ENCODE results near the gene FOXC2. TPM values are rescaled to one million over a fixed set of nuclear protein-coding genes. Genes with fewer than 3 reads are reported as not detected.

FOXC2 gene
- polyA plus RNA-seq, 4 donors: 50.1 to 55.3 (median 52.2) TPM

DNA sequence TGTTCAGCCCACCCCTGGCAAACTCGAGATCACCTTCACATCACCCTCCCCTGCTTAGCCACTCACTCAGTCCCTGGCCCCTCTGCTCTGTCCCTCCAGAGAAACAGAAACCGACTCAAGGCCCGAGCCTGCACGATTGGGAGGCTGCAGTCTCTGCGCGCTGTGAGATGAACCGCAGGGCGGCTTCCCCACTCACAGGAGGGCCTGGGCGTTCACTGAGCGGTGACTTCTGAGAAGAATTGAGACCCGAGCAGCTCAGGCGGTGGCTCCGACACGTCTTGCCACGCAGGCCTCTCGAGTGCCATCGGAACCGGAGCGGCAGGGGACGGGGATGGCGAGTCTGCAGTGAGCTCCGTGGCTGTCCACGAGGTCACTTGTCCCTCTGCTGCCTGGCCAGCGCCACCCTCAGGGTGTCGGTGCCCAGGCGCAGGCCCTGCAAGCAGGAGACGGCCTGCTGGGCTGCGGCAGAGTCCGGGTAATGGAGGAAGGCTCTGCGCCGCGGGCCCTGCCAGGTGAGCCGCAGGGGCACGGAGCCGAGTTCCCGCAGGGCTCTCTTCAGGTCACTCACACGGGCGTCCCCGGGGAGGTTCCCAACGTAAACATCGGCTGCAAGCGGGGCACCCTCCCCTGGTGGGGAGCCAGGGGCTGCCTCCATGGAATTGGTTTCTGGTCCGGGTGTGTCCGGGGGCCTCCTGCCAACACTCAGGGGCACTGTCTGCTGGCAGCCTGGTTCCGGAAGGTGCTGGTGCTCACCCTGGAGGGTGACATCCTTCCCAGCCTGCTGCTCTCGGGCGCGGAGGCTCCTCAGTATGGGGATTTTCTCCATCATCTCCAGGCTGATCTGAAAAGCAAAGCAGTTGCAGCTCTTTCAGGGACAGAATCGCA lies 34.7 kb upstream of the FOXC2 start:
- DNase-seq (ENCODE audit: low read depth in 4 of 4, low spot score in 3 of 4): no peak

DNA sequence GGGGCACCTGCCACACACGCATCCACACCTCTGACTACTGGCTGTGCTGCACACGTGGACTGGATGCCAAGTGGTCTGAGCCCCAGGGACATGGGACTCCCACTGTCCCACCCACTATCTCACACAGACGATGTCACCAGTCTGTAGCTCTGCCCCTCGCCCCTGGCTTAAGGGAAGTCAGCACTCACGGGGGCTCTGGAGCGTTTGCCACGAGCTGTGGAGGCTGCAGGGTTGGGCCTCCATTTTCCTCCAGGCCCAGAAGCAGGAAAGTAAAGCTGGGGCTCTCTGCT lies 34.2 kb upstream of the FOXC2 start:
- DNase-seq (ENCODE audit: low read depth in 4 of 4, low spot score in 3 of 4): no peak

- DNase-seq (ENCODE audit: low read depth in 4 of 4, low spot score in 3 of 4): no peak
Observed at GRCh38 chr16:86533076-86533475, 33.6 kb upstream of the FOXC2 start.

DNA sequence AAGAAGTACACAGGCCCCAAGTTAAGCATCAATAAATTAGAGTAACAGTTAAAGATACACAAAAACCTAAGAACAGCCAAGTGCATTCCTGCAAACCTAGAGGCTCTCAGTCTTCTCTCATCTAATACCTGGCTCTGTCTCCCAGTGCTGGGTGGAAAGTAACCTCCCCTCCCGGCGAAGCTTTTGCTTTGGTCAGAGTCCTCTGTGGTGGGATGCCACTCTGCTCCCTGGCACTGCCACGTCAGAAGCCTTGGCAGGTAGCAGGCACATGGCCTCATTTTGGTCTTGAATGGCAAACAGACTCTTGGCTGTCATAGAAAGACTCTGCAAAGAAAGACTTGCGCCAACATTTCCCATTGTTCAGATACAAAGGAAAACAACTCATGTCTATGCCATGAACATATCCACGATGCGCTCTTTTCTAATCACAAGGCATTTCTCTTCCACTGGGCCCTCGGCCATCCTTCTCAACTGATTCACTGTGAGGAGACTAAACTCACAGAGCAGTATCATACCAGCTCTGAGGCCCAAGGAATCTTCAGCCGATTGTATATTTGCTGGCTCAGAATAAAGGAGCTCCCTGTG lies 32.8 kb upstream of the FOXC2 start:
- no peak for DNase-seq (ENCODE audit: low read depth in 4 of 4, low spot score in 3 of 4)

DNA sequence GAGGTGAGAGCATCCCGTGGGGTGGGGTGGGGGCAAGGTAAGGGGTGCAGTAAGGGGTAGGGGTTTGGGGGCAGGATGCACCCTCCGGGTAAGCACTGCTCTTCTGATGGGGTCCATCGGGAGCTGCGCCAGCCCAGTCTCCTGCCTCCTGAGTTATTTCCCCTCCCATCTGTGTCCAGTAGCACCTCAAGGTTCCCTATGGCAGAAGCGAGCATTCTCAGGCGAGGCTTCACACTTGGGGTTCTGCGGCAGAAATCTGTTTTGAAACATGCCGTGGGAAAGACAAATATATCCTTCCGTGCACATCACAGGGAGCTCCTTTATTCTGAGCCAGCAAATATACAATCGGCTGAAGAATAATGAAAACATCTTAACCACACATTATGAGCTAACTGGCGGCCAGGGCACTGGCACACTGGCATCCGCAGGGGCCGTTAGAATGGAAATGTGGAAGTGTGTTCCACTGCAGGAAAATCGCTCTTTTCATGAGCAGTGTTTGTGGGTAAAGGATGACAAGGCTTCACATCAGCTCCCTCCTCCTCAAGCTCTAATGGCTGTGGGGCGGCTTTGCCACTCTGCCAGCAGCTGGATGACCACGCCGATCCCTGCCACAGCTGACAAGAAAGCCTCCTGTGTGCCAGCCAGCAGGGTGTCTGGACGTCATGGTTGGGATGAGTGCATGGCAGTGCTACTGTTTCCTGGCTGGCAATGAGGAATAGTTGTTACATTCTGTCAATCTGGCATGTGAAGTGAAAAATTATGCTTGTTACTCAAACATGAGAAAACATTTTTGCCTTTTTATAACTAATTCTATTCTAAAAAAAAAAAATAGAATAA lies 31.6 kb upstream of the FOXC2 start:
- DNase-seq (ENCODE audit: low read depth in 4 of 4, low spot score in 3 of 4): no peak

- no peak for DNase-seq (ENCODE audit: low read depth in 4 of 4, low spot score in 3 of 4)
Observed at GRCh38 chr16:86536621-86537020, 30.0 kb upstream of the FOXC2 start.

DNA sequence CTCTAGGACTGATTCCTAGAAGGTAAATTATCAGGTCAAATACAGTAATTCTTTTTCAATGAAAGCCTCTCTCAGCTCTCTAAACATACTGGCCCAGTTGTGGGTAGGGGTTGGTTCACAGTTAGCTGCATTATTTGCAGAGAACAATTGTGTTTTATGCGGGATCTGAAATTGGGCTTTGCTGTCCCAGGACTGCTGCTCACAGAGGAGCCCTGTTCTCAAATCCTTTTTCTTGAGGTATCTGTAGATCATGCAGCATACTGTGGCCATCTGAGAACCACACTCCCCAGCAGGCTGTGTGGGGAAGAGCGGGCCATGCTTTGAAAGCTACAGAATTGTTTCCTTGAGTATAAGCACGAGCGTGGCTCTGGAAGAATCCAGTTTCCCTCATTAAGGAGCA lies 29.1 kb upstream of the FOXC2 start:
- DNase-seq (ENCODE audit: low read depth in 4 of 4, low spot score in 3 of 4): no peak

DNA sequence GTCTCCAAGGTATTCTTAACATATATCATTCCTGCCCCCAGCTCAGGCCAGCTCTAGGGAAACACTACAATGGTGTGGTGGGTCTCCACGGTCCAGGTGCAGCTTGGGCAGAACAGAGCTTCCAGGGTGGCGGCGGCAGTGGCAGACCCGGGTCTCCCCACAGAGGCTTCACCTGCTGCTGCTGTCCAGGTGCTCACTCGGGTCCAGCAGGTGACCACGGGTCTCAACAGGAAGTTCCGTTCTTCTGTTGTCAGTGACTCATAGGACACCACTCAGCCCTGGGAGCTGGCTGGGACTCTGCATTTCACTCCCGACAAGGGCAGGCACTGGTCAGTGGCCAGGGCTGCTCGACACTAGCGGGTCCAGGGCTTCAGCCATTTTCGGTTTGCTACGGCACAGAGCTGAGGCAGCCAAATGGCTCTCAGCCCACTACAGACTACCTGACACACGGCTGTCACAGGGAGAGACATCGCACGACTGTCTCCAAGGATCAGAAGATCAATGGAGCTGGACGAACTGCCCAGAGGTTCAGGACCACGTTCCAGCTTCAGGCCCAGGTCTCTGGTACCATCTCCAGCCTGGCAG lies 28.3 kb upstream of the FOXC2 start:
- DNase-seq (ENCODE audit: low read depth in 4 of 4, low spot score in 3 of 4): no peak

GRCh38 chr16:86540894-86541293 lies 25.7 kb upstream of the FOXC2 start:
- no peak for DNase-seq (ENCODE audit: low read depth in 4 of 4, low spot score in 3 of 4)

DNA sequence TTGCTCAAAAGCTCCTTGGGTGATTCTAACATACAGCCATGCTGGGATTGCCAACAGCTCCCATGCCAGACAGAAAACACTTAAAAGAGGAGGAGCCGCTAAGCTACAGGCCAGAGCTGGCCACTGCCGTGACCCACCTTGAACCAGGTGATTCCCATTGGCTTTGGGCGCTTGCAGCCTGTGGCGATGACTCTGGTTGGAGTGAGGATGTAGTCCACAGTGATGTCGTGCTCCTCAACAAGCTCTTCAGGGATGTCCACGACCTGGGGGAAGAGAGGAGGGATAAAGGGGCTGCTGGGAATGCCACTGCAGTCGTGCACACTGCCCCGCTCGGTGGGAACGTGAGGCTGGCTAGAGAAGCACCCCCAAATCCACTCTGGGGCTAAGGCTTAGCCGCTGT lies 25.1 kb upstream of the FOXC2 start:
- DNase-seq (ENCODE audit: low read depth in 4 of 4, low spot score in 3 of 4): no peak

- no peak for DNase-seq (ENCODE audit: low read depth in 4 of 4, low spot score in 3 of 4)
Observed at GRCh38 chr16:86542756-86543750, 23.6 kb upstream of the FOXC2 start.

GRCh38 chr16:86545481-86545880 lies 21.1 kb upstream of the FOXC2 start:
- DNase-seq (ENCODE audit: low read depth in 4 of 4, low spot score in 3 of 4): no peak

- no peak for DNase-seq (ENCODE audit: low read depth in 4 of 4, low spot score in 3 of 4)
Observed at GRCh38 chr16:86545954-86546637, 20.5 kb upstream of the FOXC2 start.

DNA sequence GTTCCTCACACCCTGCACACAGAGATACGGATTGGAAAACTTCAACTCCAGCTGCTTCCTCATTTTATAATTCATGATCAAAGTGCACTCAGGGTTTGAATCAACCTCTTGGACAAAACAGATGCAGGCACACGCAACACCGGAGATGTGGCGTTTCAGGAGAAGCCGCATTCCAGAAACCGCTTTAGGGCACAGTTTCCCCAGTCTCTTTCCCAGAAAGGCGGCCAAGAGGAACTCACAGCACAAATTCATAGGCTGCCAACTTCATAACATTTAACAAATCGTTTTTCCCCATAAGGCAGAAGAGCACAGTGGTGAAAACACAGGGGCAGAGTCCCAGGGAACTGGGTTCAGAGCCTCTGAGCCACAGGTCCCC lies 20.0 kb upstream of the FOXC2 start:
- no peak for DNase-seq (ENCODE audit: low read depth in 4 of 4, low spot score in 3 of 4)

GRCh38 chr16:86547286-86547685 lies 19.3 kb upstream of the FOXC2 start:
- no peak for DNase-seq (ENCODE audit: low read depth in 4 of 4, low spot score in 3 of 4)

DNA sequence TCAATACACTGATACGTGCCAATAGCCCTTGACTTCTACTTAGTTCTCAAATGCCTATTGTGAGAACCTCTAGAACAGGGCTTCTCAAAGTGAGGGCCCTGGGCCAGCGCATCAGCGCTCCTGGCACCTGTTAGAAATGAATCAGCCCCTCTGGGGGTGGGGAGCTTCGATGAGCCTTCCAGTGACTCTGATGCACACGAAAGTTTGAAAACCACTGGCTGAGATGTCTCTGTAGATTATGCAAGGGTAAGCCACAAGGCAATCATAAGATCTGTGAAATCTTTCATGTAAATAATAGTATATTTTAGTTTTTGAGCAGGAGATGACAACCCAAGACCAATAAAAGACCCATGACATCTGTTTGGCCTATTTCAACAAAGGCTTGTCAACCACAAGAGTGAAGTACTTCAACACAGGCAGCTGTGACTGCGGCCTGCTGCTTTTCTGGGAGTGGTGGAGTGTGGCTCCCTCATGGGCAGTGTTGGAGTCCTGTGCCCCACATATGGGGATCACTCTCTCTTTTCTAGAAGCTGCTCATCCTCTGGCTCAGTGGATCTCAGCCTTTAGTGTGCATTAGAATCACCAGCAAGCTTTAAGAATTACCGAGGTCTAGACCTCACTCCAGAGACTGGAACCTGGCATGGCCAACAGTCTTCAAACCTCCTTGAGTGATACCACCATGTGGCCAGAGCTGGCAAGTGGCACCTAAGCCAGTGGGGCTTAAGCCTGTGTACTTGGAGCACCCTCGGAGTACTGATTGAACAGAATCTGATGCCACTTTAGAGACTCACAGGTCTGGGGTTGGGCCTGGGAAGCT lies 17.3 kb upstream of the FOXC2 start:
- no peak for DNase-seq (ENCODE audit: low read depth in 4 of 4, low spot score in 3 of 4)

DNA sequence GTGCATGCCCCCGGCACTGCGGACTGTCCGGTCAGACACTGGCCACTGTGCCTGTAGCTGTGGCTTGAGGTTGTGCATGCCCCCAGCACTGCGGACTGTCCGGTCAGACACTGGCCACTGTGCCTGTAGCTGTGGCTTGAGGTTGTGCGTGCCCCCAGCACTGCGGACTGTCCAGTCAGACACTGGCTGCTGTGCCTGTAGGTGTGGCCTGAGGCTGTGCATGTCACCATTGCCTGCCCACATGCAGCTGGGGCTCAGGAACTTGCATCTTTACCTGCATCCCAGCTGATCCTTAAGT lies 16.8 kb upstream of the FOXC2 start:
- no peak for DNase-seq (ENCODE audit: low read depth in 4 of 4, low spot score in 3 of 4)

GRCh38 chr16:86550281-86550680 lies 16.3 kb upstream of the FOXC2 start:
- no peak for DNase-seq (ENCODE audit: low read depth in 4 of 4, low spot score in 3 of 4)

DNA sequence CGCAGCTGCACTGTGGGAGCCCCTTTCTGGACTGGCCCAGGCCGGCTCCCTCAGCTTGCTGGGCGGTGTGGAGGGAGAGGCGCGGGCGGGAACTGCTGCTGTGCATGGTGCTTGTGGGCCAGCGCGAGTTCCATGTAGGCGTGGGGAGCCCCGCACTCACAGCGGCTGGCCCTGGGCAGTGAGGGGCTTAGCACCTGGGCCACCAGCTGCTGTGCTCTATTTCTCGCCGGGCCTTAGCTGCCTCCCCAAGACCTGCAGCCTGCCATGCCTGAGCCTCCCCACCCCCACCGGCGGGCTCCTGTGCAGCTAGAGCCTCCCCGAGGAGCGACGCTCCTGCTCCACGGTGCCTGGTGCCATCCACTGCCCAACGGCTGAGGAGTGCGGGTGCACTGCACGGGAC lies 13.3 kb upstream of the FOXC2 start:
- no peak for DNase-seq (ENCODE audit: low read depth in 4 of 4, low spot score in 3 of 4)
